WTC11 (cell line): ENCODE data around the gene ABTB2. TPM values are rescaled to one million over a fixed set of nuclear protein-coding genes. Genes with fewer than 3 reads are reported as not detected.

Experiments used
- ATAC-seq: fragments of 200-7000 bp; cut with Tn5 transposase; 2 replicates; pipeline ENCODE4 v1.10.0; 2021; ENCODE audit warnings: mild to moderate bottlenecking, moderate library complexity
- CTCF ChIA-PET: fragments of 300-600 bp; sonication (Branson Sonifier 250); formaldehyde crosslinking; loops from one replicate; lab custom pipeline; 2021; ENCODE audit warnings: antibody characterized with exemption; lab: Charles Lee
- POLR2A ChIA-PET: fragments of 350-600 bp; sonication (Branson Sonifier 250); formaldehyde crosslinking; loops from one replicate; lab custom pipeline; 2021; ENCODE audit warnings: antibody characterized with exemption; lab: Charles Lee
- DNase-seq: peaks from one replicate; pipeline ENCODE4 v3.0.0; 2021; ENCODE audit warnings: low spot score
- H3K27ac Mint-ChIP-seq: 2 replicates; pipeline ENCODE4 v1.8.0; 2021; ENCODE audit warnings: mixed read lengths
- H3K27me3 Mint-ChIP-seq: 2 replicates; pipeline ENCODE4 v1.8.0; 2021; ENCODE audit warnings: low read depth, mild to moderate bottlenecking, moderate library complexity, mixed read lengths
- H3K36me3 Mint-ChIP-seq: 2 replicates; pipeline ENCODE4 v1.8.0; 2021; ENCODE audit warnings: mixed read lengths
- H3K4me1 Mint-ChIP-seq: 2 replicates; pipeline ENCODE4 v1.8.0; 2022; ENCODE audit warnings: mixed read lengths
- H3K4me3 Mint-ChIP-seq: 2 replicates; pipeline ENCODE4 v1.8.0; 2021; ENCODE audit warnings: mild to moderate bottlenecking, moderate library complexity, mixed read lengths
- H3K9me3 Mint-ChIP-seq: 2 replicates; pipeline ENCODE4 v1.8.0; 2021; ENCODE audit warnings: mixed read lengths
- FOXK1 ChIP-seq: sonication (generic); formaldehyde crosslinking; IDR thresholded peaks from 2 replicates; pipeline ENCODE4 v1.8.0; 2022; ENCODE audit warnings: mild to moderate bottlenecking, moderate library complexity, missing genetic modification reagents
- FOXP1 ChIP-seq: sonication (generic); formaldehyde crosslinking; IDR thresholded peaks from 2 replicates; pipeline ENCODE4 v1.8.0; 2022; ENCODE audit warnings: missing genetic modification reagents, mild to moderate bottlenecking, moderate library complexity, borderline replicate concordance
- GABPB1 ChIP-seq: sonication (generic); formaldehyde crosslinking; IDR thresholded peaks from 2 replicates; pipeline ENCODE4 v1.8.1; 2023; ENCODE audit warnings: mild to moderate bottlenecking, missing genetic modification reagents
- GRHL2 ChIP-seq: fragments of 250-450 bp; sonication (Bioruptor Pico); IDR thresholded peaks from 2 replicates; pipeline ENCODE4 v1.8.0; 2022; ENCODE audit warnings: mild to moderate bottlenecking, moderate library complexity; ENCODE audit not compliant: insufficient replicate concordance, severe bottlenecking
- HMGA2 ChIP-seq: fragments of 250-450 bp; sonication (Bioruptor Pico); IDR thresholded peaks from 2 replicates; pipeline ENCODE4 v1.4.0; 2021; ENCODE audit warnings: mild to moderate bottlenecking, moderate library complexity
- JUN ChIP-seq: sonication (generic); formaldehyde crosslinking; IDR thresholded peaks from 2 replicates; pipeline ENCODE4 v1.8.0; 2023; ENCODE audit warnings: mild to moderate bottlenecking, missing genetic modification reagents
- KAT7 ChIP-seq: sonication (generic); formaldehyde crosslinking; IDR thresholded peaks from 2 replicates; pipeline ENCODE4 v1.8.1; 2023; ENCODE audit warnings: missing genetic modification reagents, mild to moderate bottlenecking, borderline replicate concordance
- NFE2L1 ChIP-seq: sonication (generic); formaldehyde crosslinking; IDR thresholded peaks from 2 replicates; pipeline ENCODE4 v1.8.1; 2023; ENCODE audit warnings: missing genetic modification reagents
- NR1H2 ChIP-seq: sonication (generic); formaldehyde crosslinking; IDR thresholded peaks from 2 replicates; pipeline ENCODE4 v1.9.0; 2021; ENCODE audit warnings: mild to moderate bottlenecking, moderate library complexity, missing genetic modification reagents
- NR3C1 ChIP-seq: sonication (generic); formaldehyde crosslinking; conservative IDR thresholded peaks from 2 replicates; pipeline ENCODE4 v1.8.1; 2023; ENCODE audit warnings: low read depth, mild to moderate bottlenecking, missing genetic modification reagents
- SP1 ChIP-seq: sonication (generic); formaldehyde crosslinking; conservative IDR thresholded peaks from 2 replicates; pipeline ENCODE4 v1.8.1; 2022; ENCODE audit warnings: missing genetic modification reagents
- TEAD4 ChIP-seq: sonication (generic); formaldehyde crosslinking; IDR thresholded peaks from 2 replicates; pipeline ENCODE4 v1.8.0; 2022; ENCODE audit warnings: mild to moderate bottlenecking, missing genetic modification reagents
- TP53 ChIP-seq: sonication (generic); formaldehyde crosslinking; IDR thresholded peaks from 2 replicates; pipeline ENCODE4 v1.8.1; 2023; ENCODE audit warnings: mild to moderate bottlenecking, missing genetic modification reagents
- ZNF121 ChIP-seq: sonication (generic); formaldehyde crosslinking; IDR thresholded peaks from 2 replicates; pipeline ENCODE4 v1.8.0; 2023; ENCODE audit warnings: missing genetic modification reagents
- ZNF138 ChIP-seq: sonication (generic); formaldehyde crosslinking; conservative IDR thresholded peaks from 2 replicates; pipeline ENCODE4 v1.8.1; 2022; ENCODE audit warnings: mild to moderate bottlenecking, moderate library complexity, missing genetic modification reagents
- ZNF423 ChIP-seq: fragments of 250-450 bp; sonication (Bioruptor Pico); IDR thresholded peaks from 2 replicates; pipeline ENCODE4 v2.1.2; 2022; ENCODE audit warnings: mild to moderate bottlenecking, moderate library complexity
- ZNF671 ChIP-seq: fragments of 250-450 bp; sonication (Bioruptor Pico); IDR thresholded peaks from 2 replicates; pipeline ENCODE4 v1.8.0; 2021; ENCODE audit warnings: mild to moderate bottlenecking
- total RNA-seq: library from RNA; stranded (reverse); gene quantifications from 3 replicates; pipeline ENCODE4 v1.2.3, GENCODE V29; 2021
- TF ChIP-seq, protein P1 (sequence below): sonication (generic); formaldehyde crosslinking; IDR thresholded peaks from 2 replicates; pipeline ENCODE4 v1.8.1; 2023; ENCODE audit warnings: mild to moderate bottlenecking, missing genetic modification reagents
- TF ChIP-seq, protein P2 (sequence below): sonication (generic); formaldehyde crosslinking; IDR thresholded peaks from 2 replicates; pipeline ENCODE4 v1.8.1; 2022; ENCODE audit warnings: low read depth, mild to moderate bottlenecking, moderate library complexity, missing genetic modification reagents, borderline replicate concordance
- TF ChIP-seq, protein P3 (sequence below): sonication (generic); formaldehyde crosslinking; IDR thresholded peaks from 2 replicates; pipeline ENCODE4 v1.8.0; 2023; ENCODE audit warnings: missing genetic modification reagents, mild to moderate bottlenecking, borderline replicate concordance
- TF ChIP-seq, protein P4 (sequence below): sonication (generic); formaldehyde crosslinking; IDR thresholded peaks from 2 replicates; pipeline ENCODE4 v1.8.0; 2022; ENCODE audit warnings: mild to moderate bottlenecking, missing genetic modification reagents
- TF ChIP-seq, protein P5 (sequence below): fragments of 250-450 bp; sonication (Bioruptor Pico); IDR thresholded peaks from 2 replicates; pipeline ENCODE4 v1.9.0; 2021; ENCODE audit warnings: mild to moderate bottlenecking

ABTB2 gene
- total RNA-seq, 1 experiment from 2014 or later = 12.8 TPM

DNA sequence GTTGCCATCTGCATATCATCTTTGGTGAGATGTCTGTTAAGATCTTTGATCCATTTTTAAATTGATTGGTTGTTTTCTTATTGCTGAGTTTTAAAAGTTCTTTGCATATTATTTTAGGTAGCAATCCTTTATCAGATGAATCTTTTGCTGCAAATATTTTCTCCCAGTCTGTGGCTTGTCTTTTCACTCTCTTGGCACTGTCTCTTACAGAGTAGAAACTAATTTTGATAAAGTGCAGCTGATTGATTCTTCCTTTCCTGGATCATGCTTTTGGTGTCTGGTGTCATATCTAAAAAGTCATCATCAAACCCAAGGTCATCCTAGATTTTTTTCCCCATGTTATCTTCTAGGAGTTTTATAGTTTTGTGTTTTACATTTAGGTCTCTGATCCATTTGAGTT, 139.7 kb downstream of the ABTB2 start (continued):
- TF ChIP-seq, protein P1, sequence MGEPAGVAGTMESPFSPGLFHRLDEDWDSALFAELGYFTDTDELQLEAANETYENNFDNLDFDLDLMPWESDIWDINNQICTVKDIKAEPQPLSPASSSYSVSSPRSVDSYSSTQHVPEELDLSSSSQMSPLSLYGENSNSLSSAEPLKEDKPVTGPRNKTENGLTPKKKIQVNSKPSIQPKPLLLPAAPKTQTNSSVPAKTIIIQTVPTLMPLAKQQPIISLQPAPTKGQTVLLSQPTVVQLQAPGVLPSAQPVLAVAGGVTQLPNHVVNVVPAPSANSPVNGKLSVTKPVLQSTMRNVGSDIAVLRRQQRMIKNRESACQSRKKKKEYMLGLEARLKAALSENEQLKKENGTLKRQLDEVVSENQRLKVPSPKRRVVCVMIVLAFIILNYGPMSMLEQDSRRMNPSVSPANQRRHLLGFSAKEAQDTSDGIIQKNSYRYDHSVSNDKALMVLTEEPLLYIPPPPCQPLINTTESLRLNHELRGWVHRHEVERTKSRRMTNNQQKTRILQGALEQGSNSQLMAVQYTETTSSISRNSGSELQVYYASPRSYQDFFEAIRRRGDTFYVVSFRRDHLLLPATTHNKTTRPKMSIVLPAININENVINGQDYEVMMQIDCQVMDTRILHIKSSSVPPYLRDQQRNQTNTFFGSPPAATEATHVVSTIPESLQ (CRISPR knock-in tag) = no peak
- TF ChIP-seq, protein P2, sequence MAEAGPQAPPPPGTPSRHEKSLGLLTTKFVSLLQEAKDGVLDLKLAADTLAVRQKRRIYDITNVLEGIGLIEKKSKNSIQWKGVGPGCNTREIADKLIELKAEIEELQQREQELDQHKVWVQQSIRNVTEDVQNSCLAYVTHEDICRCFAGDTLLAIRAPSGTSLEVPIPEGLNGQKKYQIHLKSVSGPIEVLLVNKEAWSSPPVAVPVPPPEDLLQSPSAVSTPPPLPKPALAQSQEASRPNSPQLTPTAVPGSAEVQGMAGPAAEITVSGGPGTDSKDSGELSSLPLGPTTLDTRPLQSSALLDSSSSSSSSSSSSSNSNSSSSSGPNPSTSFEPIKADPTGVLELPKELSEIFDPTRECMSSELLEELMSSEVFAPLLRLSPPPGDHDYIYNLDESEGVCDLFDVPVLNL (CRISPR knock-in tag) = no peak
- no peak for TF ChIP-seq ZNF423 (CRISPR knock-in tag)
- TF ChIP-seq, protein P3, sequence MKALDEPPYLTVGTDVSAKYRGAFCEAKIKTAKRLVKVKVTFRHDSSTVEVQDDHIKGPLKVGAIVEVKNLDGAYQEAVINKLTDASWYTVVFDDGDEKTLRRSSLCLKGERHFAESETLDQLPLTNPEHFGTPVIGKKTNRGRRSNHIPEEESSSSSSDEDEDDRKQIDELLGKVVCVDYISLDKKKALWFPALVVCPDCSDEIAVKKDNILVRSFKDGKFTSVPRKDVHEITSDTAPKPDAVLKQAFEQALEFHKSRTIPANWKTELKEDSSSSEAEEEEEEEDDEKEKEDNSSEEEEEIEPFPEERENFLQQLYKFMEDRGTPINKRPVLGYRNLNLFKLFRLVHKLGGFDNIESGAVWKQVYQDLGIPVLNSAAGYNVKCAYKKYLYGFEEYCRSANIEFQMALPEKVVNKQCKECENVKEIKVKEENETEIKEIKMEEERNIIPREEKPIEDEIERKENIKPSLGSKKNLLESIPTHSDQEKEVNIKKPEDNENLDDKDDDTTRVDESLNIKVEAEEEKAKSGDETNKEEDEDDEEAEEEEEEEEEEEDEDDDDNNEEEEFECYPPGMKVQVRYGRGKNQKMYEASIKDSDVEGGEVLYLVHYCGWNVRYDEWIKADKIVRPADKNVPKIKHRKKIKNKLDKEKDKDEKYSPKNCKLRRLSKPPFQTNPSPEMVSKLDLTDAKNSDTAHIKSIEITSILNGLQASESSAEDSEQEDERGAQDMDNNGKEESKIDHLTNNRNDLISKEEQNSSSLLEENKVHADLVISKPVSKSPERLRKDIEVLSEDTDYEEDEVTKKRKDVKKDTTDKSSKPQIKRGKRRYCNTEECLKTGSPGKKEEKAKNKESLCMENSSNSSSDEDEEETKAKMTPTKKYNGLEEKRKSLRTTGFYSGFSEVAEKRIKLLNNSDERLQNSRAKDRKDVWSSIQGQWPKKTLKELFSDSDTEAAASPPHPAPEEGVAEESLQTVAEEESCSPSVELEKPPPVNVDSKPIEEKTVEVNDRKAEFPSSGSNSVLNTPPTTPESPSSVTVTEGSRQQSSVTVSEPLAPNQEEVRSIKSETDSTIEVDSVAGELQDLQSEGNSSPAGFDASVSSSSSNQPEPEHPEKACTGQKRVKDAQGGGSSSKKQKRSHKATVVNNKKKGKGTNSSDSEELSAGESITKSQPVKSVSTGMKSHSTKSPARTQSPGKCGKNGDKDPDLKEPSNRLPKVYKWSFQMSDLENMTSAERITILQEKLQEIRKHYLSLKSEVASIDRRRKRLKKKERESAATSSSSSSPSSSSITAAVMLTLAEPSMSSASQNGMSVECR (CRISPR knock-in tag) = no peak
- no peak for TF ChIP-seq SP1 (CRISPR knock-in tag)

DNA sequence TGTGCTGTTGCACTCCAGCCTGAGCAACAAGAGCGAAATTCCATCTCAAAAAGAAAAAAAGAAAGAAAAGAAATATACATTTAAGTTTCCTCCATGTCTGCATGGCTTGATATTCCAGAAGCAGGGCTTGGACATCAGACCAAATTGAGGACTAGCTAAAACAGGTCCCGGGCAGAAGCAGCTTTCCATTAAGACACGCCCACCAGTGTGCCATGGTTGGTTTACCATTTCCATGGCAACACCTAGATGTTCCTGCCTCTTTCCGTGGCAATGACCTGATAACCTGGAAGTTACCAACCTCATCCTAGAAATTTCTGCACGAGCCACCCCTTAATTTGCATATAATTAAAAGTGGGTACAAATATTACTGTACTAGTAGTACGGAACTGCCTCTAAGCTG, 141.1 kb downstream of the ABTB2 start:
- Mint-ChIP-seq H3K9me3 (no peaks in the 10 kb centered on the region), H3K4me3 (no peak overlapping the region), H3K27me3 (no peaks in the 10 kb centered on the region), H3K27ac (no peak overlapping the region), H3K36me3 (no peaks in the 10 kb centered on the region)
- ChIA-PET CTCF (interaction anchor here (1.2 kb wide), 1 partner anchor 42 kb away, joined by 5 read pairs; no protein-coding TSS in a partner anchor), POLR2A (no interaction called here)
- DNase-seq (no peak), ATAC-seq (no peak)
- TF ChIP-seq, protein P4, sequence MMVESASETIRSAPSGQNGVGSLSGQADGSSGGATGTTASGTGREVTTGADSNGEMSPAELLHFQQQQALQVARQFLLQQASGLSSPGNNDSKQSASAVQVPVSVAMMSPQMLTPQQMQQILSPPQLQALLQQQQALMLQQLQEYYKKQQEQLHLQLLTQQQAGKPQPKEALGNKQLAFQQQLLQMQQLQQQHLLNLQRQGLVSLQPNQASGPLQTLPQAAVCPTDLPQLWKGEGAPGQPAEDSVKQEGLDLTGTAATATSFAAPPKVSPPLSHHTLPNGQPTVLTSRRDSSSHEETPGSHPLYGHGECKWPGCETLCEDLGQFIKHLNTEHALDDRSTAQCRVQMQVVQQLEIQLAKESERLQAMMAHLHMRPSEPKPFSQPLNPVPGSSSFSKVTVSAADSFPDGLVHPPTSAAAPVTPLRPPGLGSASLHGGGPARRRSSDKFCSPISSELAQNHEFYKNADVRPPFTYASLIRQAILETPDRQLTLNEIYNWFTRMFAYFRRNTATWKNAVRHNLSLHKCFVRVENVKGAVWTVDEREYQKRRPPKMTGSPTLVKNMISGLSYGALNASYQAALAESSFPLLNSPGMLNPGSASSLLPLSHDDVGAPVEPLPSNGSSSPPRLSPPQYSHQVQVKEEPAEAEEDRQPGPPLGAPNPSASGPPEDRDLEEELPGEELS (CRISPR knock-in tag) = no peak
- no peak for TF ChIP-seq NR1H2
- TF ChIP-seq ZNF138 (CRISPR knock-in tag) = no peak
- TF ChIP-seq ZNF121 (CRISPR knock-in tag) = no peak
- TF ChIP-seq, all 79 proteins: peak for 0
- peaks cover 4% of the 10 kb centered on the region; the same call in 1 of the 2 replicates for H3K4me1 Mint-ChIP-seq

DNA sequence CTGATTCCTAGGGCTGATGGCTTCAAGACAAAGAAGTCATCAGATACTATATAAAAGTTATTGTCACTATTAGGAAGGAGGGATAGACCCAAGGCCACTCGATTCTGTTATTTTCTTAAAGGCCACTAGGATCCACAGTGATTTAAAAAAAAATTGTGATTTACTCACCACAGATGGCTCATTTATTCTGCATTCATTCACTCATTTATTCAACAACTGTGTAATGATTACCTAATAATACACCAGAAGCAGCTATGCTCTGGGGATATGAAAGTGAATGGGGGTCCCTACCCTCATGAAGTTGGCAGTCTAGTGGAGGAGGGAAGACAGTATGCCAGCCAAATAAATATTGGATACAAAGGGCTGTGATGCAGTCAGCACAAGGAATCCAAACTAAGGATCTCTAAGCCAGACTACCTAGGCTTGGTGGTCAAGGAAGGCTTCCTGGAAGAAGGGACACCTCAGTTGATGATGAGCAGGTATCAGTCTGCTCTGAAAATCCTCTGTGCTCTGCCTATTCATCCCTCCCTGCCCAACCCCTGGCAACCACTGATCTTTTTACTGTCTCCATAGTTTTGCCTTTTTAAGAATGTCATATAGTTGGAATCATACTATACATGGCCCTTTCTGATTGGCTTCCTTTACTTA, 141.9 kb downstream of the ABTB2 start:
- H3K27me3 Mint-ChIP-seq = no peaks in the 10 kb centered on the region
- H3K4me3 Mint-ChIP-seq = no peak overlapping the region
- DNase-seq = no peak
- CTCF ChIA-PET = interaction anchor here (1.2 to 1.4 kb wide), 2 partner anchors 42 kb away, joined by 5 to 6 read pairs; no protein-coding TSS in a partner anchor
- H3K27ac Mint-ChIP-seq = no peak overlapping the region
- TF ChIP-seq GABPB1 (CRISPR knock-in tag) (no peak), ZNF671 (no peak), JUN (no peak), FOXP1 (no peak), TP53 (CRISPR knock-in tag) (no peak), TEAD4 (no peak), NR3C1 (CRISPR knock-in tag) (no peak), KAT7 (no peak), FOXK1 (CRISPR knock-in tag) (no peak), NFE2L1 (CRISPR knock-in tag) (no peak), HMGA2 (CRISPR knock-in tag) (no peak), GRHL2 (CRISPR knock-in tag) (no peak)
- TF ChIP-seq, protein P5, sequence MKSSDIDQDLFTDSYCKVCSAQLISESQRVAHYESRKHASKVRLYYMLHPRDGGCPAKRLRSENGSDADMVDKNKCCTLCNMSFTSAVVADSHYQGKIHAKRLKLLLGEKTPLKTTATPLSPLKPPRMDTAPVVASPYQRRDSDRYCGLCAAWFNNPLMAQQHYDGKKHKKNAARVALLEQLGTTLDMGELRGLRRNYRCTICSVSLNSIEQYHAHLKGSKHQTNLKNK (CRISPR knock-in tag) = no peak
- TF ChIP-seq, all 79 proteins: peak for 0
- H3K4me1 Mint-ChIP-seq = peaks cover 4% of the 10 kb centered on the region; the same call in 1 of the 2 replicates
- no peaks in the 10 kb centered on the region for H3K9me3 Mint-ChIP-seq
- no peak for ATAC-seq
- POLR2A ChIA-PET = no interaction called here
- no peaks in the 10 kb centered on the region for H3K36me3 Mint-ChIP-seq
